SK-N-SH (cell line): ENCODE measurements around the gene BOLA3. TPM values are rescaled to one million over a fixed set of nuclear protein-coding genes. Genes with fewer than 3 reads are reported as not detected.
A peak's percentile ranks its signal among the peaks of the same experiment; 100 is the strongest.

Experiments used
- CTCF ChIA-PET: fragments of 300-600, 350-600 bp; formaldehyde crosslinking; extraction: SDS; loops from one replicate; lab custom pipeline; 2021; lab: Yijun Ruan, JAX
- POLR2A ChIA-PET: fragments of 350-600 bp; sonication (Branson Sonifier 250); formaldehyde crosslinking; extraction: SDS; loops from one replicate; lab custom pipeline; 2020; ENCODE audit warnings: antibody characterized with exemption, inconsistent platforms; lab: Yijun Ruan, JAX
- DNase-seq: peaks from one replicate; pipeline ENCODE4 v3.0.0; 2012
- H2AFZ ChIP-seq: fragments of 200-600 bp; sonication (generic); 2 replicates; pipeline ENCODE4 v1.8.1; 2016; ENCODE audit warnings: antibody characterized with exemption, mild to moderate bottlenecking, low read depth
- H3F3A ChIP-seq: fragments of 200-600 bp; sonication (generic); replicated peaks from 2 replicates; pipeline ENCODE3; 2016; ENCODE audit warnings: antibody characterized with exemption, mild to moderate bottlenecking; ENCODE audit not compliant: insufficient read depth
- H3K27ac ChIP-seq, 2 experiments: fragments of 200-500 bp in 1 of 2; fragments of 200-600 bp in 1 of 2; sonication (Bioruptor generic) in 1 of 2; sonication (generic), shearing (Covaris generic) in 1 of 2; 2 replicates each; pipeline versions ENCODE4 v1.5.1 to v1.6.1; 2014 to 2016; ENCODE audit warnings: low read depth in 2 of 2, inconsistent platforms in 1 of 2, low read length in 1 of 2, mild to moderate bottlenecking in 1 of 2, mixed read lengths in 1 of 2
- H3K27me3 ChIP-seq: fragments of 200-600 bp; sonication (generic), shearing (Covaris generic); 2 replicates; pipeline ENCODE4 v1.6.1; 2016; ENCODE audit warnings: mixed run types; ENCODE audit not compliant: insufficient read depth
- H3K36me3 ChIP-seq, 2 experiments: fragments of 200-500 bp in 1 of 2; fragments of 200-600 bp in 1 of 2; sonication (Bioruptor generic) in 1 of 2; sonication (generic) in 1 of 2; replicated peaks in 1 of 2; 2 replicates each; pipeline versions ENCODE3 to v1.5.1; 2014 to 2016; ENCODE audit warnings: low read length in 1 of 2, mild to moderate bottlenecking in 1 of 2; ENCODE audit not compliant: insufficient read depth in 2 of 2, control insufficient read depth in 1 of 2
- H3K4me1 ChIP-seq, 2 experiments: fragments of 200-500 bp in 1 of 2; fragments of 200-600 bp in 1 of 2; sonication (Bioruptor generic) in 1 of 2; sonication (generic), shearing (Covaris generic) in 1 of 2; 2 replicates each; pipeline versions ENCODE4 v1.5.1 to v1.6.1; 2014 to 2016; ENCODE audit warnings: low read depth in 1 of 2, low read length in 1 of 2, mixed run types in 1 of 2; ENCODE audit not compliant: insufficient read depth in 2 of 2, control insufficient read depth in 1 of 2
- H3K4me2 ChIP-seq: fragments of 200-600 bp; sonication (generic), shearing (Covaris generic); 2 replicates; pipeline ENCODE4 v1.6.1; 2017; ENCODE audit warnings: mixed run types
- H3K4me3 ChIP-seq, 2 experiments: fragments of 200-500 bp in 1 of 2; fragments of 200-600 bp in 1 of 2; sonication (Bioruptor generic) in 1 of 2; sonication (generic), shearing (Covaris generic) in 1 of 2; 2 replicates each; pipeline versions ENCODE4 v1.5.1 to v1.8.1; 2014 to 2016; ENCODE audit warnings: low read depth in 2 of 2, inconsistent platforms in 1 of 2, low read length in 1 of 2, mild to moderate bottlenecking in 1 of 2, mixed read lengths in 1 of 2, moderate library complexity in 1 of 2
- H3K79me2 ChIP-seq: fragments of 200-600 bp; sonication (generic); 2 replicates; pipeline ENCODE4 v1.8.1; 2017; ENCODE audit warnings: mild to moderate bottlenecking; ENCODE audit not compliant: insufficient read depth
- H3K9ac ChIP-seq: fragments of 200-600 bp; sonication (generic); 2 replicates; pipeline ENCODE4 v1.6.1; 2017; ENCODE audit warnings: mixed run types
- H3K9me2 ChIP-seq: fragments of 200-600 bp; sonication (generic); 2 replicates; pipeline ENCODE4 v1.6.1; 2017; ENCODE audit warnings: mixed run types
- H3K9me3 ChIP-seq: fragments of 200-600 bp; sonication (generic); 2 replicates; pipeline ENCODE4 v1.6.1; 2017; ENCODE audit warnings: mixed run types, mild to moderate bottlenecking, moderate library complexity
- H4K20me1 ChIP-seq: fragments of 200-600 bp; sonication (generic); 2 replicates; pipeline ENCODE4 v1.6.1; 2017; ENCODE audit warnings: mild to moderate bottlenecking, mixed run types; ENCODE audit not compliant: insufficient read depth
- ELF1 ChIP-seq: IDR thresholded peaks from 2 replicates; pipeline ENCODE4 v1.4.0; 2012
- EP300 ChIP-seq, 2 experiments: IDR thresholded peaks; 2 replicates each; pipeline versions ENCODE4 v1.4.0 to v1.6.1; 2012; ENCODE audit warnings: borderline replicate concordance in 1 of 2, low read depth in 1 of 2, low read length in 1 of 2
- FOSL2 ChIP-seq: IDR thresholded peaks from 2 replicates; pipeline ENCODE4 v1.4.0; 2012; ENCODE audit warnings: low read depth, mild to moderate bottlenecking, moderate library complexity, borderline replicate concordance
- FOXM1 ChIP-seq: IDR thresholded peaks from 2 replicates; pipeline ENCODE4 v1.4.0; 2012; ENCODE audit warnings: low read depth, mild to moderate bottlenecking
- GABPA ChIP-seq: IDR thresholded peaks from 2 replicates; pipeline ENCODE4 v1.4.0; 2012; ENCODE audit warnings: low read depth, mild to moderate bottlenecking
- IRF3 ChIP-seq: fragments of 150-350 bp; IDR thresholded peaks from 2 replicates; pipeline ENCODE4 v1.6.1; 2016; ENCODE audit warnings: mild to moderate bottlenecking, low read depth, low read length
- JUND ChIP-seq: IDR thresholded peaks from 2 replicates; pipeline ENCODE4 v1.4.0; 2012
- NFIC ChIP-seq: IDR thresholded peaks from 2 replicates; pipeline ENCODE4 v1.4.0; 2012; ENCODE audit warnings: borderline replicate concordance
- NRF1 ChIP-seq: IDR thresholded peaks from 2 replicates; pipeline ENCODE4 v1.6.1; 2012; ENCODE audit warnings: low read depth, mild to moderate bottlenecking, low read length
- RAD21 ChIP-seq: IDR thresholded peaks from 2 replicates; pipeline ENCODE4 v1.6.1; 2012; ENCODE audit warnings: mild to moderate bottlenecking, low read length
- REST ChIP-seq: IDR thresholded peaks from 2 replicates; pipeline ENCODE4 v1.6.1; 2012; ENCODE audit warnings: mild to moderate bottlenecking, low read depth, low read length, moderate library complexity
- USF1 ChIP-seq: IDR thresholded peaks from 2 replicates; pipeline ENCODE4 v1.4.0; 2012; ENCODE audit warnings: low read depth, borderline replicate concordance
- WGBS: methylation state at CpG from one replicate; pipeline ENCODE4 v1.1.6; 2017; ENCODE audit warnings: low lambda C conversion rate; 5-methylcytosine and 5-hydroxymethylcytosine counted together
- polyA plus RNA-seq, 3 experiments: library from polyadenylated mRNA; depleted of rRNA; stranded (reverse); fragments of >200 nt; gene quantifications; 2 replicates each; pipeline ENCODE4 v1.2.3, GENCODE V29; 2012
- TF ChIP-seq, protein P1 (sequence below): fragments of 200-600 bp; sonication (generic); IDR thresholded peaks from 2 replicates; pipeline ENCODE4 v1.6.1; 2017; ENCODE audit warnings: antibody characterized with exemption, mild to moderate bottlenecking, moderate library complexity

Gene BOLA3
- polyA plus RNA-seq, 1 of the 3 experiments (the other 2 are of a cell fraction): 90.1 TPM

GRCh38 chr2:74146929-74147726 is 584 bp downstream of the BOLA3 start (continued):
- TF ChIP-seq, protein P1, sequence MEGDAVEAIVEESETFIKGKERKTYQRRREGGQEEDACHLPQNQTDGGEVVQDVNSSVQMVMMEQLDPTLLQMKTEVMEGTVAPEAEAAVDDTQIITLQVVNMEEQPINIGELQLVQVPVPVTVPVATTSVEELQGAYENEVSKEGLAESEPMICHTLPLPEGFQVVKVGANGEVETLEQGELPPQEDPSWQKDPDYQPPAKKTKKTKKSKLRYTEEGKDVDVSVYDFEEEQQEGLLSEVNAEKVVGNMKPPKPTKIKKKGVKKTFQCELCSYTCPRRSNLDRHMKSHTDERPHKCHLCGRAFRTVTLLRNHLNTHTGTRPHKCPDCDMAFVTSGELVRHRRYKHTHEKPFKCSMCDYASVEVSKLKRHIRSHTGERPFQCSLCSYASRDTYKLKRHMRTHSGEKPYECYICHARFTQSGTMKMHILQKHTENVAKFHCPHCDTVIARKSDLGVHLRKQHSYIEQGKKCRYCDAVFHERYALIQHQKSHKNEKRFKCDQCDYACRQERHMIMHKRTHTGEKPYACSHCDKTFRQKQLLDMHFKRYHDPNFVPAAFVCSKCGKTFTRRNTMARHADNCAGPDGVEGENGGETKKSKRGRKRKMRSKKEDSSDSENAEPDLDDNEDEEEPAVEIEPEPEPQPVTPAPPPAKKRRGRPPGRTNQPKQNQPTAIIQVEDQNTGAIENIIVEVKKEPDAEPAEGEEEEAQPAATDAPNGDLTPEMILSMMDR: no peak
- TF ChIP-seq EP300 (IDR thresholded peaks at IDR 0.05; ENCODE audit: borderline replicate concordance in 1 of 2, low read depth in 1 of 2, low read length in 1 of 2): no peak

GRCh38 chr2:74142340-74142739 is 5.4 kb downstream of the BOLA3 start:
- 89% methylated on average over 6 of the region's 6 CpGs for WGBS
- H3F3A ChIP-seq: no peaks in the 10 kb centered on the region
- no peak overlapping the region for H3K4me2 ChIP-seq
- H4K20me1 ChIP-seq: no peaks in the 10 kb centered on the region
- no peak overlapping the region for H2AFZ ChIP-seq
- POLR2A ChIA-PET: no interaction called here
- no peaks in the 10 kb centered on the region for H3K9me3 ChIP-seq
- peaks cover 3 to 26% of the 10 kb centered on the region in 2 experiments for H3K36me3 ChIP-seq
- H3K9me2 ChIP-seq: no peaks in the 10 kb centered on the region
- no peak overlapping the region for H3K4me3 ChIP-seq
- H3K79me2 ChIP-seq: peaks cover 26% of the 10 kb centered on the region
- no peak overlapping the region for H3K9ac ChIP-seq
- no peak overlapping the region for H3K27ac ChIP-seq
- peaks cover 4 to 12% of the 10 kb centered on the region in 2 experiments; a peak in 3 of 4 replicates for H3K4me1 ChIP-seq
- no peaks in the 10 kb centered on the region for H3K27me3 ChIP-seq
- CTCF ChIA-PET: interaction anchor here (1.1 to 1.3 kb wide), 3 partner anchors 10 to 56 kb away, joined by 3 read pairs; partner anchors contain the start of gene MTHFD2
- DNase-seq: peak; percentile 42
- TF ChIP-seq NRF1: no peak
- no peak for TF ChIP-seq NFIC
- TF ChIP-seq IRF3: no peak
- TF ChIP-seq JUND: no peak
- no peak for TF ChIP-seq FOXM1
- TF ChIP-seq RAD21: no peak
- no peak for TF ChIP-seq ELF1
- TF ChIP-seq FOSL2: no peak
- no peak for TF ChIP-seq USF1
- no peak for TF ChIP-seq GABPA
- no peak for TF ChIP-seq REST
